Activated CD4-positive, alpha-beta T cell treated with anti-CD3 and anti-CD28 coated beads, Interleukin-2, amount 10 ng/mL, durations not matched to agents 24 days and 14 days (primary cell): ENCODE data around the gene CPSF3. TPM values are rescaled to one million over a fixed set of nuclear protein-coding genes. Genes with fewer than 3 reads are reported as not detected.
A peak's percentile ranks its signal among the peaks of the same experiment; 100 is the strongest.

Source experiments
- DNase-seq: peaks from one replicate; pipeline ENCODE4 v3.0.0; 2022
- H3K27ac Mint-ChIP-seq: one replicate; pipeline ENCODE4 v1.8.0; 2022; ENCODE audit warnings: mild to moderate bottlenecking, mixed read lengths
- H3K27me3 Mint-ChIP-seq: one replicate; pipeline ENCODE4 v1.8.0; 2022; ENCODE audit warnings: mixed read lengths
- H3K36me3 Mint-ChIP-seq: one replicate; pipeline ENCODE4 v1.8.0; 2022; ENCODE audit warnings: low read depth, mild to moderate bottlenecking, mixed read lengths
- H3K4me1 Mint-ChIP-seq: one replicate; pipeline ENCODE4 v1.8.0; 2021; ENCODE audit warnings: mixed read lengths
- H3K4me3 Mint-ChIP-seq: one replicate; pipeline ENCODE4 v1.8.0; 2022; ENCODE audit warnings: mild to moderate bottlenecking, moderate library complexity, mixed read lengths
- H3K9me3 Mint-ChIP-seq: one replicate; pipeline ENCODE4 v1.8.0; 2021; ENCODE audit warnings: mixed read lengths
- intact Hi-C: fragments of 100-400 bp; cut with micrococcal nuclease; formaldehyde crosslinking; loops from one replicate; pipeline ENCODE4 v1.15.1; 2023
- total RNA-seq: library from RNA; stranded (reverse); gene quantifications from 2 replicates; pipeline ENCODE4 v1.2.3, GENCODE V29; 2022

The CPSF3 gene
- total RNA-seq, 1 donor from 2014 or later: 81.4 TPM

DNA sequence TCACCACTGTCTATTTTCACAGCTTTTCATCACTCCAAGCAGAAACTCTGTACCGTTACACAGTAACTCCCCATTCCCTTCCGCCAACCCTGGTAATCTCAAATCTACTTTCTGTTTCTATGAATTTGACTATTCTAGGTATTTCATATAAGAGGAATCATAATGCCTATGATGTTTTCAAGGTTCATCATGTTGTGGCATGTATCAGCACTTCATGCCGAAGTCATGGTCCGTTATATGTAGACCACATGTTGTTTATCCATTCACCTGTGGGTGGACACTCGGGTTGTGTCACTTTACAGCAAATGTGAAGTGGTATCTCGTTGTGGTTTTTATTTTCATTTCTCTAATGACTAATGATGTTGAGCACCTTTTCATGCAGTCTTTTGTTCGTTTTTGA is 21.6 kb downstream of the CPSF3 start:
- Mint-ChIP-seq H3K9me3 (no peaks in the 10 kb centered on the region), H3K4me3 (no peak overlapping the region), H3K27ac (peak overlapping the region; percentile 57), H3K36me3 (peaks cover 48% of the 10 kb centered on the region), H3K4me1 (peaks cover 9% of the 10 kb centered on the region), H3K27me3 (no peaks in the 10 kb centered on the region)
- DNase-seq: no peak
- intact Hi-C loops: no loop called here

DNA sequence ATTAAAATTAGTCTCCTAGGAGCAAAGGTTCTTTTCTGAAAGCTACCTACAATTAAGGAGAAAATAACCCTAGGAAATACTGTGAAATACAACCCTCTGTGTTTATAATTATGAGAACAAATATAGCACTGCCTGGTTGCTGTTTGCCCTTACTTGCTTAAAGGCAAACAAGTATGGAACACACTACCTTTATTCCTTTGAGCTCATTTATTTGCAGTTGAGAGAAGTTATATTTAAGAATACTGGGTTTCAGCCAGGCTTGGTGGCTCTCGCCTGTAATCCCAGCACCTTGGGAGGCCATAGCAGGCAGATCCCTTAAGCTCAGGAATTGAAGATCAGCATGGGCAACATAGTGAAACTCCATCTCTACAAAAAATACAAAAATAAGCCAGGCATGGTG is 27.8 kb downstream of the CPSF3 start:
- H3K9me3 Mint-ChIP-seq: no peaks in the 10 kb centered on the region
- H3K4me3 Mint-ChIP-seq: no peak overlapping the region
- intact Hi-C loops: no loop called here
- H3K36me3 Mint-ChIP-seq: peaks cover 42% of the 10 kb centered on the region
- H3K27ac Mint-ChIP-seq: no peak overlapping the region
- DNase-seq: no peak
- no peaks in the 10 kb centered on the region for H3K27me3 Mint-ChIP-seq
- no peaks in the 10 kb centered on the region for H3K4me1 Mint-ChIP-seq

DNA sequence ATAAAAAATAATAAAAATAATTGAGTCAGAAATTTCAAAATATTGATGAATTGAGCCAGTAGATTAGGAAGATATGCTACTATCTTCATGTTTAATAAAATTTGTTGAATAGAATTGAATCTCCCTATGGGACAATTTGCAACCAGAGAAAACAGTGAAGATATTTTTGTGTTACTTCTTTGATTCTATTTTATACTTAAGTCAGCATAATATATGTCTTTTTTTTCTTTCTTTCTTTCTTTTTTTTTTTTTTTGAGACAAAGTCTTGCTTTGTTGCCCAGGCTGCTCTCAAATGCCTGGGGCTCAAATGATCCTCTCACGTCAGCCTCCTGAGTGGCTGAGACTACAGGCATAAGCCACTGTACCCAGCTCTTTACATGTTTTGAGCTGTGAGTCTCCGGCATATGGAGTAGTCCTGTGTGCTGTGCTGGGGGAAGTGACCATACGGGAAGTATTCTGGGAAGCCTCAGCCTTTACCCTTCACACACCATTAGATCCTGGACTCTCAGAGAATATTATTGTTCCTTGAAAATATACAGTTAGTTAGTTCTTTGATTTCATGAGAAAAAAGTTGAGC is 37.1 kb downstream of the CPSF3 start:
- H3K9me3 Mint-ChIP-seq: no peaks in the 10 kb centered on the region
- peaks cover 5% of the 10 kb centered on the region for H3K4me1 Mint-ChIP-seq
- no peak overlapping the region for H3K27ac Mint-ChIP-seq
- no peak for DNase-seq
- H3K4me3 Mint-ChIP-seq: no peak overlapping the region
- H3K36me3 Mint-ChIP-seq: peaks cover 46% of the 10 kb centered on the region
- no peaks in the 10 kb centered on the region for H3K27me3 Mint-ChIP-seq
- intact Hi-C loops: no loop called here

DNA sequence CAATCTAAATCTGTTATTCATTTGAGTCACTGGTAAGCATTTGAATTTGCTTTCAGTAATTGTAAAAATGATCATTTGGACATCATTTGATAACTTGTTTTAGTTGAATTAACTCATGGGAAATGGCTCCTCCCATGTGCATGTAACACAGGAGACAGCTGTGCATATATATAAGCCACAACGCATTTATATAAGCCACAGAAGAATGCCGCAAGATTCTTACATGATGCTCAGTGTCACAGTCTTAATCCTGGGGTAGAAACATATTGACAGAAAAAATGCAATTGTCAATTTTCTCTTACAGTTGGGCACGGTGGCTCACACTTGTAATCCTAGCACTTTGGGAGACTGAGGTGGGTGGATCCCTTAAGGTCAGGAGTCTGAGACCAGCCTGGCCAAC is 37.6 kb downstream of the CPSF3 start:
- H3K4me1 Mint-ChIP-seq: peaks cover 8% of the 10 kb centered on the region
- H3K4me3 Mint-ChIP-seq: no peak overlapping the region
- intact Hi-C loops: no loop called here
- DNase-seq: no peak
- no peak overlapping the region for H3K27ac Mint-ChIP-seq
- H3K36me3 Mint-ChIP-seq: peaks cover 49% of the 10 kb centered on the region
- H3K9me3 Mint-ChIP-seq: no peaks in the 10 kb centered on the region
- no peaks in the 10 kb centered on the region for H3K27me3 Mint-ChIP-seq

DNA sequence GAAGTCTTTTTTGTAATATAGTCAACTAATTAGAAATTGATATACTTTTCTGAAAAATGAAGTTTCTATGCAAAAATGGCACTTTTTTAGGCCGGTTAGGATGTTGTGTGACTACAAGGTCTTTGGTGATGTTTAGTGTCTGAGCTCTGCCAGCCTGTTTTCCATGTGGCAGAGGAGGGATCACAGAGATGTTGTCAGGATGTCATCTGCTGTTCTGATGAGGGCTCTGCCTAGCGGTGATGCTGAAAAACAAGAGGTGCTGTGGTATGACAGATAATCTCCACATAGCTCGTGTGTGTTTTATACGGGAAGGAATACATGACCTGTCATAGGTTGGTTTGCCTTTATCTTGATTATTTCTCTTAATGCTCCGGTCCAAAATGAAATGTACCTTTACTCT is 38.9 kb downstream of the CPSF3 start:
- H3K9me3 Mint-ChIP-seq: no peaks in the 10 kb centered on the region
- H3K4me1 Mint-ChIP-seq: peaks cover 8% of the 10 kb centered on the region
- H3K27ac Mint-ChIP-seq: no peak overlapping the region
- no peak for DNase-seq
- H3K4me3 Mint-ChIP-seq: no peak overlapping the region
- intact Hi-C loops: no loop called here
- H3K27me3 Mint-ChIP-seq: no peaks in the 10 kb centered on the region
- peaks cover 44% of the 10 kb centered on the region for H3K36me3 Mint-ChIP-seq

DNA sequence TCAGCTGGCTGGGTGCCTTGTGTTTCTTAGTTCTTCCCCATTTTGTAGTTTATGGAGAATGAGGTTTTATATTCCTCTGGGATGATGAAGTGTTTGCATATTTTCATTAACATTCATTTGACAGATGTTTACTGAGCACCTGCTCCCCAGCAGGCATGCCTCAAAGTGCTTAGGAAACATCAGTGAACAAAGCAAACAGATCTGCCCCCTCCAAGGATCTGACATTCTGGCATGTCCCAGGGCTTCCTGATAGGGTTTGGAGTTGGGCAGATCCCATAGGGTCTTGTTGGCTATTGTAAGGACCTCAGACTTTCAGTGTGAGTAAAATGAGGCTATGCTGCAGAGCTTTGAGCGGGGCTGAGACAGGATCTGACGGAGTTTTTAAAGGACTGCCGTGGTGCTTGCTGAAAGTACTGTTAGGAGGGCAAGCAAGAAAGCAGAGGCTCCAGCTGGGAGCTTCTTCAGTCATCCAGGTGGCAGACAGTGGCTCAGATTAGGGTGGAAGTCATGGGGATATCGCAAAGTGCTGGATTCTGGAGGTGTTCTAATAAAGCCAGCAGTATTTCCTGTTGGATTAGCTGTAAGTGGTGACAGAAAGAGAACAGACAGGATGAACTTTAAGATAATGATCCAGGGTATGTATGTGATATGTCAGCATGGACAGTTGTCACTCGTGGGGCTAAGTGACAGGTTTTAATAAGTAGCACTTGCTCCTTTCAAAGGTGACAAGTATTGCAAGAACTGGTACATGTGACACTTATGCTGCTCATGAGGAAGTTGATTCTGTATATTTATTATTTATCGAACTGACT is 39.6 kb downstream of the CPSF3 start:
- intact Hi-C loops: no loop called here
- H3K4me3 Mint-ChIP-seq: no peak overlapping the region
- DNase-seq: no peak
- no peaks in the 10 kb centered on the region for H3K27me3 Mint-ChIP-seq
- H3K36me3 Mint-ChIP-seq: peaks cover 39% of the 10 kb centered on the region
- H3K9me3 Mint-ChIP-seq: no peaks in the 10 kb centered on the region
- H3K4me1 Mint-ChIP-seq: peaks cover 8% of the 10 kb centered on the region
- H3K27ac Mint-ChIP-seq: peak overlapping the region; percentile 49

DNA sequence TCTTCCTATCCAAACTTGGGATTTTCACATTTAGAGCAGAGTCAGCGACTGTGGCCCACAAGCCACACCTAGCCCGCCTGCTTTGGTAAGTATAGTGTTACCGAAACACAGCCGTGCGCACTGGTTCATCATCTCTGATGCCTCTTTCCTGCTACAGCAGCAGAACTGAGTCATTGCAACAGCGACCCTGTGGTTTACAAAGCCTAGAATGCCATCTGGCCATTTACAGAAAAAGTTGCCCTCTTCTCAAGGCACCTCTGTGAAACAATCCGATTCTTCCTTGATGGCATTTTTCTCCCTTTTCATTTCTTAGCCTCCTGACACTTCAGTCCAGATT is 40.2 kb downstream of the CPSF3 start:
- DNase-seq: no peak
- no peaks in the 10 kb centered on the region for H3K9me3 Mint-ChIP-seq
- no peak overlapping the region for H3K4me3 Mint-ChIP-seq
- intact Hi-C loops: no loop called here
- H3K36me3 Mint-ChIP-seq: peaks cover 38% of the 10 kb centered on the region
- H3K27ac Mint-ChIP-seq: no peak overlapping the region
- H3K4me1 Mint-ChIP-seq: peaks cover 8% of the 10 kb centered on the region
- no peaks in the 10 kb centered on the region for H3K27me3 Mint-ChIP-seq

DNA sequence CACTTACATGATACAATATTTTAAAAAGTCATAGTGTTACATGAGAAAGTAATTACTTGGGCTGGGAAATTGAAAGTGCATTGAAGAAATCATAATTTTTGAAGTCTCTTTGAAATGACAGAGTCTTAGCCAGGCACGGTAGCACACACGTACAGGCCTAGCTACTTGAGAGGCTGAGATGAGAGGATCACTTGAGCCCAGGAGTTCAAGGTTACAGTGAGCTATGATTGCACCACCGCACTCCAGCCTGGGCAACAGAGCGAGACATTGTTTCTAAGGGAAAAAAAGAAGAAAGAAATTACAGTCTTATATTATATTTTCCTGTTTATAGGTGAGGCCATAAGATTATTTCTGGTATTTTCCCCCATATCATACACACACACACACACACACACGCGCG is 41.7 kb downstream of the CPSF3 start:
- Mint-ChIP-seq H3K27me3 (no peaks in the 10 kb centered on the region), H3K4me3 (no peak overlapping the region), H3K27ac (no peak overlapping the region), H3K4me1 (peaks cover 8% of the 10 kb centered on the region), H3K9me3 (no peaks in the 10 kb centered on the region), H3K36me3 (peaks cover 34% of the 10 kb centered on the region)
- intact Hi-C loops: no loop called here
- DNase-seq: no peak

DNA sequence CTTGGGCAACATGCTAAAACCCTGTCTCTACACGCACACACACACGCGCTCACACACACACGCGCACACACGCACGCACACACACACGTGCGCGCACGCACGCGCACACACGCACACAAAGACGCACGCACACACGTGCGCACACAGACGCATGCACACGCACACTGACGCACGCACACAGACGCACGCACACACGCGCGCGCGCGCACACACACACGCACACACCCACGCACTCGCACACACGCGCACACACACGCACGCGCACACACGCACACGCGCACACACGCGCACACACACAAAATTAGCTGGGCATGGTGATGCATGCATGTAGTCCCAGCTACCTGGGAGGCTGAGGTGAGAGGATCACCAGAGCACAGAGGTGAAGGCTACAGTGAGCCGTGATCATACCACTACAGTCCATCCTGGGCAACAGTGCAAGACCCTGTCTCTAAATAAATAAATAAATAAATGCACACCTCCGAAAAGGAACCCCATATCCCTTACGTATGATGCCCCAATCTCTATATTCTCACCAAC is 42.8 kb downstream of the CPSF3 start:
- H3K9me3 Mint-ChIP-seq: no peaks in the 10 kb centered on the region
- H3K4me1 Mint-ChIP-seq: peaks cover 8% of the 10 kb centered on the region
- no peak overlapping the region for H3K4me3 Mint-ChIP-seq
- peaks cover 35% of the 10 kb centered on the region for H3K36me3 Mint-ChIP-seq
- H3K27ac Mint-ChIP-seq: no peak overlapping the region
- no peaks in the 10 kb centered on the region for H3K27me3 Mint-ChIP-seq
- intact Hi-C loops: no loop called here
- no peak for DNase-seq

DNA sequence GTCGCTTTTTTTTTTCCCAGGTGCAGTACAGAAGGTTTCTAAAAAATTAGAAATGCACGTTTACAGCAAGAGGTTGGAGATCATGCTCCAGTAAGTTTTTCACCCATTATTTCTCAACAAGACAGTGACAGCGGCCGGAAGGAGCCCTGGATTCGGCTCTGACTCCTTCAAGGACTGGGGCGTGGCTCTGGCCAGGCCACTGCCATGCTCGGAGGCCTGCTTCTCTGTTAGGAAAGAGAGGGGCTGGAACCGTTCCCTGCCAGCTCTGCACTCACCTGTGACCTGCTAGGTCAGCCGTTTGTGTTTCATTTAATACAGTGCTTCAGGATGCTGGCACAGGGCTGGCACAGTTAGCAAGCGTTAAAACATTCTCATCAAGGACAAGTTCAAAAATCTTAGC is 44.2 kb downstream of the CPSF3 start:
- no peaks in the 10 kb centered on the region for H3K27me3 Mint-ChIP-seq
- H3K36me3 Mint-ChIP-seq: peaks cover 42% of the 10 kb centered on the region
- no peaks in the 10 kb centered on the region for H3K9me3 Mint-ChIP-seq
- intact Hi-C loops: no loop called here
- no peak for DNase-seq
- H3K4me1 Mint-ChIP-seq: peaks cover 8% of the 10 kb centered on the region
- H3K4me3 Mint-ChIP-seq: no peak overlapping the region
- H3K27ac Mint-ChIP-seq: no peak overlapping the region

DNA sequence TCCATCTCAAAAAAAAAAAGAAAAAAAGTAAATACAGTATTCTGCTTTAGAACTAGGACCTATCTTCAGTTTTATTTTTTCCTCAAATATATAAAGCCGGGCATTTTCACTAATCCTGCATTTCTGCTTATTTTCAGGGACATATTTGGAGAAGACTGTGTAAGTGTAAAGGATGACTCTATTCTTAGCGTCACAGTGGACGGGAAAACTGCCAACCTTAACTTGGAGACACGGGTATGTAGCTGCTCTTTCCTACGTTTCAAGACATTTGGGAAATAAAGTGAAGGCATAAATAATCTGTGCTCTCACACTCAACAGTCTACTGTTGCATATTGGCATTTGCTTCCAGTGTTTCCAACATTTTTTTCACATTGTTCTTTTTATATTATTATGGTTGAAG is 47.8 kb downstream of the CPSF3 start:
- Mint-ChIP-seq H3K9me3 (no peaks in the 10 kb centered on the region), H3K4me3 (no peak overlapping the region), H3K4me1 (peaks cover 10% of the 10 kb centered on the region), H3K36me3 (peaks cover 42% of the 10 kb centered on the region), H3K27ac (no peak overlapping the region), H3K27me3 (no peaks in the 10 kb centered on the region)
- DNase-seq: no peak
- intact Hi-C loops: loop anchor here (5.0 kb wide), 2 partner anchors 161 to 329 kb away; partner anchors contain the start of gene YWHAQ

DNA sequence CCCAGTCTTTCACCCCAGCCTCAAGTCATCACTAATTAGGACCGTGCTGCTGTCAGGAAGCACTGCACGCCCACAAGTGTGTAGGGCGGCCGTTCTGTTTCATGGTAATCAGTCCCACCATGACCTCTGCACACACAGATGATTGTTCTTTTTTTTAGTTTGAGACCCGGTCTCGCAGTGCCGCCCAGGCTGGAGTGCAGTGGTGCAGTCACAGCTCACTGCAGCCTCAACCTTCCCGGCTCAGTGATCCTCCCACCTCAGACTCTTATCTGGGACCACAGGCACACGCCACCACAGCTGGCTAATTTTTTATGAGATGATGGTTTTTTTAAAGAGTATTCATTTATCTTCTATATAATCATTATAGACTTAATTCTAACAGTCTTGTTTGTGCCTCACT is 49.1 kb downstream of the CPSF3 start:
- no peaks in the 10 kb centered on the region for H3K9me3 Mint-ChIP-seq
- no peak for DNase-seq
- intact Hi-C loops: loop anchor here (2.0 to 5.0 kb wide), 3 partner anchors 50 to 330 kb away; partner anchors contain the start of genes CPSF3, ITGB1BP1 and YWHAQ
- H3K4me3 Mint-ChIP-seq: no peak overlapping the region
- peaks cover 22% of the 10 kb centered on the region for H3K4me1 Mint-ChIP-seq
- H3K27me3 Mint-ChIP-seq: no peaks in the 10 kb centered on the region
- H3K36me3 Mint-ChIP-seq: peaks cover 50% of the 10 kb centered on the region
- peak overlapping the region; percentile 14 for H3K27ac Mint-ChIP-seq

DNA sequence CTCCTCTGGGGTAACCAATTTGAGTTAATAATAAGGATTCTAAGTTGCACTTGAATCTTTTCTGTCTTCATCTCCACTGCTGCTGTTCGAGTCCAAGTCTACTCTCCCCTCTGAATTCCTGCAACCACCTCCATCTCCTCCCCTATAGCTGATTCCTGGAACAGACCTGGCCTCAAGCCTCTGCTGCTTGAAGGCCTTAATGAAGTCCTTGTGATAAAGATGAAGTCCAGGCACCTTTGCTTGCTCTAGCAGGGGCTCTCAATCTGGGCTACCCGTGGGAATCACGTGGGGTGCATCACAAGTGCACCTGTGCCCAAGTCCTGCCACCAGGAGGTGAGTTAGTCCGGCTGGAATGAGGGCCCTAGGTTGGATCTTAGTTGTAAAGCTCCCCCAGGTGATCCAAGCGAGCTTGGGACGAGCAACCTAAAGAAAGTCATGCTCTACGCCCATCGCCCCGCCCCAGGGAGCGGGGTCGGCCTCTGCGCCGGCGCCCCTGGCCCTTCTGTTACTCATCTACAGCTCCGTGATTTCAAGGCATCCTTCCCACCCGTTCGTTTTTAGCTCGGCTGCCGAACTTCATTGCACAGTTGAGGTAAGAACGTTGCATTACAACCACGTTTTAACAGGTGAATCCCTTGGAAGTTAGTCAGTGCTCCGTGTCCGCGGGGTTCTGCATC is 50.0 kb downstream of the CPSF3 start:
- Mint-ChIP-seq H3K27ac (peak overlapping the region; percentile 86), H3K4me1 (peaks cover 27% of the 10 kb centered on the region), H3K36me3 (peaks cover 52% of the 10 kb centered on the region), H3K9me3 (no peaks in the 10 kb centered on the region), H3K4me3 (peak overlapping the region; percentile 82), H3K27me3 (no peaks in the 10 kb centered on the region)
- intact Hi-C loops: loop anchor here (2.0 to 5.0 kb wide), 3 partner anchors 51 to 331 kb away; partner anchors contain the start of genes CPSF3, ITGB1BP1 and YWHAQ
- no peak for DNase-seq

DNA sequence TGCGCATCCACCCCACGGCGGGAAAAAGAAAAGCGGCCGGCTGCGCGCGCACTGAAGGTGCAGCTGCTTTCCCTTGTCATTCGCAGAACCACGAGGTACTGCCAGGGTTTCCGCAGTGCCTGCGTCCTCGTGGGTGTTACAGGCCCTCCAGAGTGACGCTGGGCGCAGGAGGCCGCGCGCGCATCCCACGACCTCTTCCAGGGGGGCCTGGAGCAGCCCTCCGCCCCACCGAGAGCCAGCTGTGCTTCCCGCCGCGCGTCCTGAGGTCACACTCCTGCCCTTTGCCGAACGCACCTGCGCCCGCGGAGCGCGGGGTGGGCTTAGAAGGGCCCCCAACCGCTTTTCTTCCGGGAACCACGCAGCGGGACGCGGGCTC is 50.5 kb downstream of the CPSF3 start:
- H3K4me3 Mint-ChIP-seq: peak overlapping the region; percentile 82
- H3K9me3 Mint-ChIP-seq: no peaks in the 10 kb centered on the region
- peak overlapping the region; percentile 86 for H3K27ac Mint-ChIP-seq
- H3K27me3 Mint-ChIP-seq: no peaks in the 10 kb centered on the region
- DNase-seq: peak; percentile 89
- intact Hi-C loops: loop anchor here (2.0 to 5.0 kb wide), 3 partner anchors 51 to 332 kb away; partner anchors contain the start of genes CPSF3, ITGB1BP1 and YWHAQ
- H3K4me1 Mint-ChIP-seq: peaks cover 31% of the 10 kb centered on the region
- peaks cover 57% of the 10 kb centered on the region for H3K36me3 Mint-ChIP-seq
